Right lobe of liver (tissue), 6 donors: Measurements from ENCODE around the gene LRRFIP2. TPM values are rescaled to one million over a fixed set of nuclear protein-coding genes. Genes with fewer than 3 reads are reported as not detected.
"Not testable (repeated sequence)": the region's sequence is repeated elsewhere in the genome, so short reads cannot be mapped to it uniquely, and the experiment has no call there.

Experiments
- ATAC-seq, 4 donors: fragments of 200-7000 bp; cut with Tn5 transposase; one replicate each; pipeline ENCODE4 v1.9.1; 2020; ENCODE audit warnings: mild to moderate bottlenecking in 4 of 4, moderate library complexity in 4 of 4
- DNase-seq, 3 donors: peaks; one replicate each; pipeline ENCODE4 v3.0.0-alpha.2; 2020
- H3K27ac ChIP-seq, 3 donors: fragments of 200-600 bp; one replicate each; pipeline ENCODE4 v1.8.0; 2022
- H3K27me3 ChIP-seq, 2 donors: fragments of 200-600 bp; one replicate each; pipeline ENCODE4 v1.8.0; 2022
- H3K36me3 ChIP-seq, 4 donors: fragments of 200-600 bp; sonication (generic) in 1 of 4; one replicate each; pipeline versions ENCODE4 v1.5.1 to v1.8.0; 2017 to 2022; ENCODE audit warnings: control low read depth in 1 of 4
- H3K4me1 ChIP-seq, 4 donors: fragments of 200-600 bp; sonication (generic) in 1 of 4; one replicate each; pipeline versions ENCODE4 v1.5.1 to v1.8.0; 2017 to 2022; ENCODE audit warnings: control low read depth in 1 of 4
- H3K4me3 ChIP-seq, 3 donors: fragments of 200-600 bp; one replicate each; pipeline ENCODE4 v1.8.0; 2022
- H3K9me3 ChIP-seq, 4 donors: fragments of 200-600 bp; sonication (generic) in 1 of 4; one replicate each; pipeline versions ENCODE4 v1.5.1 to v1.8.0; 2017 to 2022; ENCODE audit warnings: control low read depth in 1 of 4
- CTCF ChIP-seq, 4 donors: fragments of 200-600 bp in 3 of 4; fragments of 450-650 bp in 1 of 4; IDR thresholded peaks; one replicate each; pipeline versions ENCODE4 v1.5.1 to v1.8.0; 2016 to 2022; ENCODE audit warnings: antibody characterized with exemption in 4 of 4, mild to moderate bottlenecking in 2 of 4
- POLR2A ChIP-seq: fragments of 450-650 bp; IDR thresholded peaks from one replicate; pipeline ENCODE4 v1.6.1; 2017; ENCODE audit warnings: antibody characterized with exemption, mild to moderate bottlenecking
- WGBS: methylation state at CpG from one replicate; pipeline ENCODE4 v1.1.6; 2018; ENCODE audit warnings: low coverage, low lambda C conversion rate; ENCODE audit not compliant: insufficient coverage; ENCODE audit errors: missing lambda C conversion rate; 5-methylcytosine and 5-hydroxymethylcytosine counted together
- intact Hi-C, 2 donors: fragments of 100-400 bp; cut with DNase I; formaldehyde crosslinking; loops; one replicate each; pipeline versions ENCODE4 v1.11.2 to v1.14.1; 2022
- total RNA-seq, 6 experiments: library from RNA; depleted of rRNA in 2 of 6; stranded (reverse); fragments of >200 nt in 2 of 6; fragmentation: NEBNext Ultra II Directional in 3 of 6; extraction: Animal tissue kit (Norgen Biotek cat#: 25700) in 3 of 6; gene quantifications; one replicate each; pipeline versions ENCODE4 v1.1.0 to v1.2.4, GENCODE V29; 2016 to 2023
- donor health status: DM: no; HTN: yes; CAD: no.
- donor health status: DM: no; HTN: no; CAD: no.
- donor health status: DM: no; HTN: no; CAD: no.
- donor health status: DM: no; HTN: yes; CAD: no.
- donor health status: DM: no; HTN: yes; CAD: no.

The LRRFIP2 gene
- total RNA-seq, 6 experiments from 2014 or later: 32.8 to 46.1 (median 39.6) TPM

- ATAC-seq (peak; percentile 13 to 40 (median 31)), DNase-seq (no peak)
- Histone ChIP-seq H3K4me3 (no peak overlapping the region), H3K27ac (no peak overlapping the region), H3K9me3 (no peaks in the 10 kb centered on the region), H3K27me3 (no peaks in the 10 kb centered on the region), H3K36me3 (peaks cover 3 to 64% (median 26%) of the 10 kb centered on the region in 4 donors), H3K4me1 (peaks cover 0 to 14% (median 5%) of the 10 kb centered on the region in 4 donors)
- no peak for TF ChIP-seq CTCF (IDR thresholded peaks at IDR 0.05)
- TF ChIP-seq POLR2A: no peak
- WGBS: 63% methylated on average over 1 of the region's 1 CpG
- intact Hi-C loops: no loop called here
These were observed 124.1 kb downstream of the LRRFIP2 start for GRCh38 chr3:37050282-37050681.

- H3K9me3 ChIP-seq, H3K4me3 ChIP-seq, intact Hi-C loops, H3K4me1 ChIP-seq, H3K27ac ChIP-seq, H3K27me3 ChIP-seq, DNase-seq: not testable (repeated sequence)
- peak in 1 of 4 donors; percentile 39 for ATAC-seq
- 73% methylated on average over 3 of the region's 3 CpGs for WGBS
- peaks cover 0 to 31% (median 5%) of the 10 kb centered on the region in 4 donors for H3K36me3 ChIP-seq
These were observed 131.7 kb downstream of the LRRFIP2 start for GRCh38 chr3:37042712-37043111.

GRCh38 chr3:37041546-37042195 is 132.7 kb downstream of the LRRFIP2 start:
- DNase-seq (no peak), ATAC-seq (no peak)
- WGBS: no CpG with 5 or more reads among the region's 1 CpG
- H3K4me3 ChIP-seq: no peak overlapping the region
- H3K4me1 ChIP-seq: no peaks in the 10 kb centered on the region
- H3K27ac ChIP-seq: no peak overlapping the region
- H3K27me3 ChIP-seq: no peaks in the 10 kb centered on the region
- H3K36me3 ChIP-seq: peaks cover 0 to 22% (median 3%) of the 10 kb centered on the region in 4 donors
- intact Hi-C loops: no loop called here
- TF ChIP-seq CTCF (IDR thresholded peaks at IDR 0.05): no peak
- H3K9me3 ChIP-seq: peaks cover 0 to under 1% (median 0%) of the 10 kb centered on the region in 4 donors

- Histone ChIP-seq H3K9me3 (peaks cover 0 to 4% (median 0%) of the 10 kb centered on the region in 4 donors), H3K4me3 (no peak overlapping the region), H3K4me1 (no peaks in the 10 kb centered on the region), H3K27me3 (no peaks in the 10 kb centered on the region), H3K27ac (no peak overlapping the region), H3K36me3 (peaks cover 0 to 22% (median 4%) of the 10 kb centered on the region in 4 donors)
- WGBS: 100% methylated on average over 1 of the region's 1 CpG
- intact Hi-C loops: no loop called here
- ATAC-seq: no peak
- DNase-seq: no peak
- no peak for TF ChIP-seq CTCF (IDR thresholded peaks at IDR 0.05)
These were observed 134.2 kb downstream of the LRRFIP2 start for GRCh38 chr3:37040231-37040630.

GRCh38 chr3:37039161-37039846 is 135.1 kb downstream of the LRRFIP2 start:
- intact Hi-C loops: no loop called here
- no peak for DNase-seq
- H3K4me3 ChIP-seq: no peak overlapping the region
- ATAC-seq: no peak
- no peaks in the 10 kb centered on the region for H3K27me3 ChIP-seq
- H3K27ac ChIP-seq: no peak overlapping the region
- peaks cover 0 to 22% (median 4%) of the 10 kb centered on the region in 4 donors for H3K36me3 ChIP-seq
- H3K4me1 ChIP-seq: no peaks in the 10 kb centered on the region
- WGBS: 89% methylated on average over 1 of the region's 1 CpG
- no peak for TF ChIP-seq POLR2A
- no peak for TF ChIP-seq CTCF (IDR thresholded peaks at IDR 0.05)
- H3K9me3 ChIP-seq: peaks cover 0 to 4% (median 0%) of the 10 kb centered on the region in 4 donors
